Astrocyte (in vitro differentiated cells and primary cell): ENCODE measurements around the gene CDON. TPM values are rescaled to one million over a fixed set of nuclear protein-coding genes. Genes with fewer than 3 reads are reported as not detected.

ENCODE experiments used
- DNase-seq: peaks from one replicate; pipeline ENCODE4 v3.0.0-alpha.2; 2010; ENCODE audit warnings: low read depth
- FAIRE-seq: peaks from 2 replicates; lab custom pipeline; 2011; peaks lifted over from hg19 to GRCh38; lab: Jason Lieb, UNC
- H2AFZ ChIP-seq: 2 replicates; pipeline ENCODE4 v1.6.0; 2012; ENCODE audit warnings: low read depth, low read length, inconsistent platforms
- H3K27ac ChIP-seq: 2 replicates; pipeline ENCODE4 v1.5.1; 2011; ENCODE audit warnings: low read depth, low read length, inconsistent platforms
- H3K27me3 ChIP-seq: 2 replicates; pipeline ENCODE4 v1.6.0; 2011; ENCODE audit warnings: low read length, inconsistent platforms; ENCODE audit not compliant: insufficient read depth
- H3K36me3 ChIP-seq: 2 replicates; pipeline ENCODE4 v1.5.1; 2011; ENCODE audit warnings: low read length, inconsistent platforms; ENCODE audit not compliant: insufficient read depth
- H3K4me1 ChIP-seq: 2 replicates; pipeline ENCODE4 v1.5.1; 2011; ENCODE audit warnings: low read length, inconsistent platforms; ENCODE audit not compliant: insufficient read depth
- H3K4me2 ChIP-seq: 2 replicates; pipeline ENCODE4 v1.6.0; 2012; ENCODE audit warnings: low read length, inconsistent platforms
- H3K4me3 ChIP-seq: 2 replicates; pipeline ENCODE4 v1.5.1; 2011; ENCODE audit warnings: low read depth, mild to moderate bottlenecking, low read length, inconsistent platforms; ENCODE audit not compliant: insufficient read depth
- H3K79me2 ChIP-seq: 2 replicates; pipeline ENCODE4 v1.6.0; 2012; ENCODE audit warnings: mild to moderate bottlenecking, low read length, inconsistent platforms; ENCODE audit not compliant: insufficient read depth
- H3K9ac ChIP-seq: 2 replicates; pipeline ENCODE4 v1.6.0; 2012; ENCODE audit warnings: mild to moderate bottlenecking, low read length, inconsistent platforms
- H3K9me3 ChIP-seq: 2 replicates; pipeline ENCODE4 v1.5.1; 2012; ENCODE audit warnings: low read depth, mild to moderate bottlenecking, low read length, inconsistent platforms; ENCODE audit not compliant: insufficient read depth
- H4K20me1 ChIP-seq: 2 replicates; pipeline ENCODE4 v1.6.0; 2012; ENCODE audit warnings: low read length, inconsistent platforms; ENCODE audit not compliant: insufficient read depth
- H3K27ac Mint-ChIP-seq: one replicate; pipeline ENCODE4 v1.8.0; 2021; ENCODE audit warnings: mild to moderate bottlenecking, mixed read lengths; ENCODE audit not compliant: unreplicated experiment
- H3K27me3 Mint-ChIP-seq: one replicate; pipeline ENCODE4 v1.8.0; 2021; ENCODE audit warnings: low read depth, mixed read lengths; ENCODE audit not compliant: unreplicated experiment
- H3K36me3 Mint-ChIP-seq: one replicate; pipeline ENCODE4 v1.8.0; 2021; ENCODE audit warnings: low read depth, mixed read lengths; ENCODE audit not compliant: unreplicated experiment
- H3K4me1 Mint-ChIP-seq: one replicate; pipeline ENCODE4 v1.8.0; 2021; ENCODE audit warnings: low read depth, mixed read lengths; ENCODE audit not compliant: unreplicated experiment
- H3K4me3 Mint-ChIP-seq: one replicate; pipeline ENCODE4 v1.8.0; 2021; ENCODE audit warnings: mild to moderate bottlenecking, moderate library complexity, mixed read lengths; ENCODE audit not compliant: unreplicated experiment
- H3K9me3 Mint-ChIP-seq: one replicate; pipeline ENCODE4 v1.8.0; 2021; ENCODE audit warnings: mild to moderate bottlenecking, mixed read lengths; ENCODE audit not compliant: unreplicated experiment
- CTCF ChIP-seq: IDR thresholded peaks from 2 replicates; pipeline ENCODE4 v1.5.1; 2011; ENCODE audit warnings: low read depth, mild to moderate bottlenecking, inconsistent platforms, low read length, moderate library complexity; ENCODE audit not compliant: insufficient read depth
- EZH2 ChIP-seq: IDR thresholded peaks from 2 replicates; pipeline ENCODE4 v1.6.1; 2012; ENCODE audit warnings: mild to moderate bottlenecking, low read length, inconsistent platforms; ENCODE audit not compliant: insufficient read depth
- total RNA-seq: library from RNA; stranded (reverse); gene quantifications from 2 replicates; pipeline ENCODE4 v1.2.1, GENCODE V29; 2021

The CDON gene
- total RNA-seq, 1 donor from 2014 or later = 15.5 TPM

GRCh38 chr11:125910226-125910849 is 152.3 kb downstream of the CDON start:
- TF ChIP-seq EZH2 (no peak), CTCF (no peak)
- Mint-ChIP-seq H3K9me3 (no peaks in the 10 kb centered on the region), H3K27ac (no peak overlapping the region), H3K36me3 (no peaks in the 10 kb centered on the region), H3K4me1 (no peaks in the 10 kb centered on the region), H3K4me3 (no peak overlapping the region), H3K27me3 (peaks cover 9% of the 10 kb centered on the region)
- Histone ChIP-seq H3K9ac (no peak overlapping the region), H2AFZ (no peak overlapping the region), H3K27me3 (peaks cover 6% of the 10 kb centered on the region), H3K36me3 (no peaks in the 10 kb centered on the region), H4K20me1 (no peaks in the 10 kb centered on the region), H3K4me2 (no peak overlapping the region), H3K27ac (no peak overlapping the region), H3K4me1 (no peaks in the 10 kb centered on the region), H3K9me3 (no peaks in the 10 kb centered on the region), H3K79me2 (no peaks in the 10 kb centered on the region), H3K4me3 (no peak overlapping the region)
- FAIRE-seq (no peak), DNase-seq (no peak)

Other genes with a start within 250 kb of the CDON start
- not detected in 2 replicates for gene PATE4, start 229.6 kb downstream of the CDON start, total RNA-seq
- 3.2 TPM in 2 replicates for gene HYLS1, start 175.2 kb downstream of the CDON start, total RNA-seq
- gene PUS3, start 159.7 kb downstream of the CDON start, total RNA-seq = 14.3 and 16.9 TPM in 2 replicates
- 0.70 and 1.1 TPM in 2 replicates for gene DDX25, start 158.4 kb downstream of the CDON start, total RNA-seq
- not detected in 2 replicates for gene VSIG10L2, start 116.8 kb downstream of the CDON start, total RNA-seq
- 19.6 and 21.6 TPM in 2 replicates for gene RPUSD4, start 148.8 kb upstream of the CDON start, total RNA-seq
- gene FAM118B, start 148.9 kb upstream of the CDON start, total RNA-seq = 27.6 and 28.3 TPM in 2 replicates
- gene SRPRA, start 206.0 kb upstream of the CDON start, total RNA-seq = 74.6 and 83.1 TPM in 2 replicates
- gene FOXRED1, start 206.3 kb upstream of the CDON start, total RNA-seq = 15.4 and 16.3 TPM in 2 replicates
- gene TIRAP, start 220.2 kb upstream of the CDON start, total RNA-seq = 6.6 and 6.8 TPM in 2 replicates
- gene DCPS, start 241.2 kb upstream of the CDON start, total RNA-seq = 11.3 and 14.0 TPM in 2 replicates